Glutamatergic neuron (in vitro differentiated cells): ENCODE results near the gene FLT3. TPM values are rescaled to one million over a fixed set of nuclear protein-coding genes. Genes with fewer than 3 reads are reported as not detected.

Experiments used
- DNase-seq: peaks from one replicate; pipeline ENCODE4 v3.0.0; 2022
- H3K27ac Mint-ChIP-seq: one replicate; pipeline ENCODE4 v1.8.0; 2020; ENCODE audit warnings: mild to moderate bottlenecking, mixed read lengths, inconsistent platforms; ENCODE audit not compliant: unreplicated experiment
- H3K27me3 Mint-ChIP-seq: one replicate; pipeline ENCODE4 v1.8.0; 2020; ENCODE audit warnings: mild to moderate bottlenecking, moderate library complexity, mixed read lengths, inconsistent platforms; ENCODE audit not compliant: unreplicated experiment
- H3K36me3 Mint-ChIP-seq: one replicate; pipeline ENCODE4 v1.8.0; 2020; ENCODE audit warnings: mild to moderate bottlenecking, mixed read lengths, inconsistent platforms; ENCODE audit not compliant: unreplicated experiment
- H3K4me1 Mint-ChIP-seq: one replicate; pipeline ENCODE4 v1.8.0; 2020; ENCODE audit warnings: mild to moderate bottlenecking, low read depth, mixed read lengths, inconsistent platforms; ENCODE audit not compliant: unreplicated experiment
- H3K4me3 Mint-ChIP-seq: one replicate; pipeline ENCODE4 v1.8.0; 2020; ENCODE audit warnings: mild to moderate bottlenecking, mixed read lengths, inconsistent platforms; ENCODE audit not compliant: unreplicated experiment
- H3K9me3 Mint-ChIP-seq: one replicate; pipeline ENCODE4 v1.8.0; 2020; ENCODE audit warnings: mild to moderate bottlenecking, moderate library complexity, mixed read lengths, inconsistent platforms; ENCODE audit not compliant: unreplicated experiment
- CTCF ChIP-seq: fragments of 200-600 bp; sonication (generic); IDR thresholded peaks from one replicate; pipeline ENCODE4 v1.5.0; 2021; ENCODE audit not compliant: partially characterized antibody, unreplicated experiment
- total RNA-seq: library from RNA; stranded (reverse); fragmentation: NEBNext Ultra II Directional; extraction: Animal tissue kit (Norgen Biotek cat#: 25700); gene quantifications from one replicate; pipeline ENCODE4 v1.2.1, GENCODE V29; 2021; ENCODE audit not compliant: unreplicated experiment

FLT3 gene
- total RNA-seq, 1 donor from 2014 or later, result not detected

GRCh38 chr13:28129911-28130693, 29.7 kb upstream of the FLT3 start:
- DNase-seq, result no peak
- H3K36me3 Mint-ChIP-seq, result no peaks in the 10 kb centered on the region
- TF ChIP-seq CTCF, result no peak
- H3K4me3 Mint-ChIP-seq, result no peak overlapping the region
- H3K4me1 Mint-ChIP-seq, result no peaks in the 10 kb centered on the region
- no peak overlapping the region for H3K27ac Mint-ChIP-seq
- H3K9me3 Mint-ChIP-seq, result no peaks in the 10 kb centered on the region
- H3K27me3 Mint-ChIP-seq, result no peaks in the 10 kb centered on the region

- Mint-ChIP-seq H3K27me3 (no peaks in the 10 kb centered on the region), H3K4me3 (no peak overlapping the region), H3K4me1 (no peaks in the 10 kb centered on the region), H3K36me3 (no peaks in the 10 kb centered on the region), H3K27ac (no peak overlapping the region), H3K9me3 (no peaks in the 10 kb centered on the region)
- TF ChIP-seq CTCF, result no peak
- no peak for DNase-seq
Observed at GRCh38 chr13:28128926-28129325, 28.6 kb upstream of the FLT3 start.

- DNase-seq, result no peak
- Mint-ChIP-seq H3K36me3 (no peaks in the 10 kb centered on the region), H3K27me3 (no peaks in the 10 kb centered on the region), H3K9me3 (no peaks in the 10 kb centered on the region), H3K4me1 (no peaks in the 10 kb centered on the region), H3K27ac (no peak overlapping the region), H3K4me3 (no peak overlapping the region)
- no peak for TF ChIP-seq CTCF
Observed at GRCh38 chr13:28128030-28128429, 27.7 kb upstream of the FLT3 start.

GRCh38 chr13:28121224-28121623, 20.8 kb upstream of the FLT3 start:
- no peak for DNase-seq
- Mint-ChIP-seq H3K27ac (no peak overlapping the region), H3K4me3 (no peak overlapping the region), H3K36me3 (no peaks in the 10 kb centered on the region), H3K4me1 (no peaks in the 10 kb centered on the region), H3K27me3 (no peaks in the 10 kb centered on the region), H3K9me3 (no peaks in the 10 kb centered on the region)
- TF ChIP-seq CTCF, result no peak

GRCh38 chr13:28120317-28120716, 19.9 kb upstream of the FLT3 start:
- no peaks in the 10 kb centered on the region for H3K4me1 Mint-ChIP-seq
- no peak overlapping the region for H3K27ac Mint-ChIP-seq
- H3K27me3 Mint-ChIP-seq, result no peaks in the 10 kb centered on the region
- no peaks in the 10 kb centered on the region for H3K9me3 Mint-ChIP-seq
- H3K4me3 Mint-ChIP-seq, result no peak overlapping the region
- H3K36me3 Mint-ChIP-seq, result no peaks in the 10 kb centered on the region
- no peak for TF ChIP-seq CTCF
- no peak for DNase-seq
